Liver (tissue), 9 donors: Measurements from ENCODE around the gene SHFL. TPM values are rescaled to one million over a fixed set of nuclear protein-coding genes. Genes with fewer than 3 reads are reported as not detected.

Experiments used
- DNase-seq: peaks from one replicate; pipeline ENCODE4 v3.0.0-alpha.2; 2017; ENCODE audit warnings: low spot score
- H3K27ac ChIP-seq, 2 donors: one replicate each; pipeline ENCODE4 v1.7.0; 2013; ENCODE audit warnings: inconsistent platforms in 2 of 2, low read length in 2 of 2, control low read depth in 1 of 2, low read depth in 1 of 2, mild to moderate bottlenecking in 1 of 2
- H3K27me3 ChIP-seq, 4 donors: one replicate each; pipeline versions ENCODE4 v1.6.1 to v1.7.0; 2013; ENCODE audit warnings: low read length in 3 of 4, inconsistent platforms in 1 of 4, mild to moderate bottlenecking in 1 of 4, moderate library complexity in 1 of 4; ENCODE audit not compliant: control insufficient read depth in 4 of 4, insufficient read depth in 4 of 4
- H3K36me3 ChIP-seq, 4 donors: one replicate each; pipeline versions ENCODE4 v1.6.1 to v1.7.0; 2013; ENCODE audit warnings: low read length in 3 of 4, mild to moderate bottlenecking in 3 of 4, low read depth in 1 of 4, moderate library complexity in 1 of 4; ENCODE audit not compliant: control insufficient read depth in 4 of 4, insufficient read depth in 3 of 4
- H3K4me1 ChIP-seq, 4 donors: one replicate each; pipeline versions ENCODE4 v1.6.1 to v1.7.0; 2013; ENCODE audit warnings: low read length in 3 of 4, mild to moderate bottlenecking in 3 of 4, moderate library complexity in 1 of 4; ENCODE audit not compliant: control insufficient read depth in 4 of 4, insufficient read depth in 4 of 4
- H3K4me3 ChIP-seq, 3 donors: one replicate each; pipeline versions ENCODE4 v1.6.1 to v1.7.0; 2013; ENCODE audit warnings: low read length in 3 of 3, control low read depth in 1 of 3, low read depth in 1 of 3, mild to moderate bottlenecking in 1 of 3
- H3K9ac ChIP-seq, 2 donors: one replicate each; pipeline ENCODE4 v1.7.0; 2013; ENCODE audit warnings: low read length in 2 of 2, mild to moderate bottlenecking in 2 of 2, moderate library complexity in 2 of 2, control low read depth in 1 of 2, low read depth in 1 of 2
- H3K9me3 ChIP-seq, 4 donors: one replicate each; pipeline versions ENCODE4 v1.6.1 to v1.7.0; 2013; ENCODE audit warnings: low read length in 3 of 4; ENCODE audit not compliant: control insufficient read depth in 4 of 4
- EGR1 ChIP-seq, 2 donors: IDR thresholded peaks; 2 replicates each; pipeline ENCODE4 v1.6.1; 2016 to 2018; ENCODE audit warnings: antibody characterized with exemption in 2 of 2, low read depth in 2 of 2
- FOXA1 ChIP-seq: IDR thresholded peaks from 2 replicates; pipeline ENCODE4 v1.6.1; 2016; ENCODE audit warnings: antibody characterized with exemption
- GABPA ChIP-seq, 2 donors: IDR thresholded peaks in 1 of 2; conservative IDR thresholded peaks in 1 of 2; 2 replicates each; pipeline ENCODE4 v1.6.1; 2016; ENCODE audit warnings: antibody characterized with exemption in 2 of 2, mild to moderate bottlenecking in 1 of 2, moderate library complexity in 1 of 2
- HNF4A ChIP-seq, 2 donors: conservative IDR thresholded peaks; 2 replicates each; pipeline ENCODE4 v1.6.1; 2016; ENCODE audit warnings: antibody characterized with exemption in 2 of 2, mild to moderate bottlenecking in 2 of 2
- HNF4G ChIP-seq: IDR thresholded peaks from 2 replicates; pipeline ENCODE4 v1.6.1; 2016; ENCODE audit warnings: antibody characterized with exemption
- NR2F2 ChIP-seq: IDR thresholded peaks from 2 replicates; pipeline ENCODE4 v1.6.1; 2016; ENCODE audit warnings: antibody characterized with exemption
- RAD21 ChIP-seq, 2 donors: IDR thresholded peaks; 2 replicates each; pipeline ENCODE4 v1.6.1; 2016; ENCODE audit warnings: antibody characterized with exemption in 2 of 2, mild to moderate bottlenecking in 2 of 2
- RXRA ChIP-seq, 2 donors: IDR thresholded peaks; 2 replicates each; pipeline ENCODE4 v1.6.1; 2017 to 2018; ENCODE audit warnings: antibody characterized with exemption in 2 of 2, mild to moderate bottlenecking in 1 of 2
- SP1 ChIP-seq: IDR thresholded peaks from 2 replicates; pipeline ENCODE4 v1.6.1; 2018; ENCODE audit warnings: antibody characterized with exemption, mild to moderate bottlenecking
- TAF1 ChIP-seq: conservative IDR thresholded peaks from 2 replicates; pipeline ENCODE4 v1.6.1; 2016; ENCODE audit warnings: antibody characterized with exemption, mild to moderate bottlenecking
- YY1 ChIP-seq: IDR thresholded peaks from 2 replicates; pipeline ENCODE4 v1.6.1; 2016; ENCODE audit warnings: antibody characterized with exemption, mild to moderate bottlenecking
- WGBS: extraction: QIAGEN DNeasy Blood & Tissue Kit; methylation state at CpG from one replicate; pipeline ENCODE4 v1.1.7; 2013; 5-methylcytosine and 5-hydroxymethylcytosine counted together
- polyA plus RNA-seq, 2 donors: library from polyadenylated mRNA; stranded (reverse) in 1 of 2; unstranded in 1 of 2; fragments of 200-250 nt in 1 of 2; fragments of >200 nt in 1 of 2; fragmentation: Nextera tagmentation in 1 of 2; extraction: Ambion mirVana in 1 of 2; gene quantifications; one replicate each; pipeline versions ENCODE4 v1.2.1 to v1.2.3, GENCODE V29; 2013 to 2015
- total RNA-seq, 2 donors: library from RNA; depleted of rRNA; stranded (reverse); fragments of >200 nt; gene quantifications; one replicate each; pipeline ENCODE4 v1.2.3, GENCODE V29; 2014
- TF ChIP-seq, protein P1 (sequence below): IDR thresholded peaks from 2 replicates; pipeline ENCODE4 v1.6.1; 2016; ENCODE audit warnings: antibody characterized with exemption
- TF ChIP-seq, protein P2 (sequence below): IDR thresholded peaks from 2 replicates; pipeline ENCODE4 v1.6.1; 2016; ENCODE audit warnings: antibody characterized with exemption, mild to moderate bottlenecking
- TF ChIP-seq, protein P3 (sequence below): fragments of 150-350 bp; IDR thresholded peaks from 2 replicates; pipeline ENCODE4 v1.5.1; 2017; ENCODE audit warnings: improper control_type of control experiment, low read depth, low read length; ENCODE audit not compliant: missing input control
- TF ChIP-seq, protein P4 (sequence below): IDR thresholded peaks from 2 replicates; pipeline ENCODE4 v1.6.1; 2016; ENCODE audit warnings: antibody characterized with exemption
- TF ChIP-seq, protein P5 (sequence below): IDR thresholded peaks from 2 replicates; pipeline ENCODE4 v1.6.1; 2016; ENCODE audit warnings: antibody characterized with exemption
- donor health status: healthy.
- donor health status: healthy.
- donor health status: healthy.
- donor health status: healthy.
- donor health status: healthy.

SHFL gene
- total and polyA plus RNA-seq, 4 donors: 13.1 to 104 (median 84.7) TPM

DNA sequence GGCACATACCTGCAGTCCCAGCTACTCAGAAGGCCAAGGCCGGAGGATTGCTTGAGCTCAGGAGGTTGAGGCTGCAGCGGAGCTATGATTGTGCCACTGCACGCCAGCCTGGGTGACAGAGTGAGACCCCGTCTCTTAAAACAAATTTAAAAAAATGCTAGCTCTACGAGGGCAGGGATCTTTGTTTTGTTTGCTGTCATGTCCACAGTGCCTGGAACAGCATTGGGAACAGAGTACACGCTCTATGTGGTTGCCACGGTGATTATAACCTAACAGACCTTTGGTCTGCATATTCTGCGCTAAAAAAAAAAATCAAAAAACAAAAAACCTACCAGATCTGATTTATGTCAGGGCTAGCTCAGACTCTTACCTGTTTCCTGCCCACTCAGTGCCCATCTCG lies 2.2 kb upstream of the SHFL start:
- Histone ChIP-seq H3K27ac (no peak overlapping the region), H3K4me3 (no peak overlapping the region), H3K27me3 (no peaks in the 10 kb centered on the region), H3K4me1 (peaks cover 4 to 30% (median 17%) of the 10 kb centered on the region in 4 donors), H3K9ac (no peak overlapping the region), H3K9me3 (no peaks in the 10 kb centered on the region), H3K36me3 (peaks cover 0 to under 1% (median under 1%) of the 10 kb centered on the region in 4 donors)
- no peak for TF ChIP-seq NR2F2
- TF ChIP-seq HNF4G: no peak
- TF ChIP-seq, protein P1, sequence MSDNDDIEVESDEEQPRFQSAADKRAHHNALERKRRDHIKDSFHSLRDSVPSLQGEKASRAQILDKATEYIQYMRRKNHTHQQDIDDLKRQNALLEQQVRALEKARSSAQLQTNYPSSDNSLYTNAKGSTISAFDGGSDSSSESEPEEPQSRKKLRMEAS: no peak
- TF ChIP-seq RAD21 (IDR thresholded peaks at IDR 0.05): no peak
- TF ChIP-seq HNF4A (conservative IDR thresholded peaks at IDR 0.05): no peak
- TF ChIP-seq, protein P2, sequence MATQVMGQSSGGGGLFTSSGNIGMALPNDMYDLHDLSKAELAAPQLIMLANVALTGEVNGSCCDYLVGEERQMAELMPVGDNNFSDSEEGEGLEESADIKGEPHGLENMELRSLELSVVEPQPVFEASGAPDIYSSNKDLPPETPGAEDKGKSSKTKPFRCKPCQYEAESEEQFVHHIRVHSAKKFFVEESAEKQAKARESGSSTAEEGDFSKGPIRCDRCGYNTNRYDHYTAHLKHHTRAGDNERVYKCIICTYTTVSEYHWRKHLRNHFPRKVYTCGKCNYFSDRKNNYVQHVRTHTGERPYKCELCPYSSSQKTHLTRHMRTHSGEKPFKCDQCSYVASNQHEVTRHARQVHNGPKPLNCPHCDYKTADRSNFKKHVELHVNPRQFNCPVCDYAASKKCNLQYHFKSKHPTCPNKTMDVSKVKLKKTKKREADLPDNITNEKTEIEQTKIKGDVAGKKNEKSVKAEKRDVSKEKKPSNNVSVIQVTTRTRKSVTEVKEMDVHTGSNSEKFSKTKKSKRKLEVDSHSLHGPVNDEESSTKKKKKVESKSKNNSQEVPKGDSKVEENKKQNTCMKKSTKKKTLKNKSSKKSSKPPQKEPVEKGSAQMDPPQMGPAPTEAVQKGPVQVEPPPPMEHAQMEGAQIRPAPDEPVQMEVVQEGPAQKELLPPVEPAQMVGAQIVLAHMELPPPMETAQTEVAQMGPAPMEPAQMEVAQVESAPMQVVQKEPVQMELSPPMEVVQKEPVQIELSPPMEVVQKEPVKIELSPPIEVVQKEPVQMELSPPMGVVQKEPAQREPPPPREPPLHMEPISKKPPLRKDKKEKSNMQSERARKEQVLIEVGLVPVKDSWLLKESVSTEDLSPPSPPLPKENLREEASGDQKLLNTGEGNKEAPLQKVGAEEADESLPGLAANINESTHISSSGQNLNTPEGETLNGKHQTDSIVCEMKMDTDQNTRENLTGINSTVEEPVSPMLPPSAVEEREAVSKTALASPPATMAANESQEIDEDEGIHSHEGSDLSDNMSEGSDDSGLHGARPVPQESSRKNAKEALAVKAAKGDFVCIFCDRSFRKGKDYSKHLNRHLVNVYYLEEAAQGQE: no peak
- no peak for TF ChIP-seq FOXA1
- TF ChIP-seq GABPA (IDR thresholded peaks at IDR 0.05 in 1 of 2, conservative IDR thresholded peaks at IDR 0.05 in 1 of 2): no peak
- no peak for TF ChIP-seq YY1
- 67% methylated on average over 9 of the region's 9 CpGs for WGBS
- DNase-seq: no peak

DNA sequence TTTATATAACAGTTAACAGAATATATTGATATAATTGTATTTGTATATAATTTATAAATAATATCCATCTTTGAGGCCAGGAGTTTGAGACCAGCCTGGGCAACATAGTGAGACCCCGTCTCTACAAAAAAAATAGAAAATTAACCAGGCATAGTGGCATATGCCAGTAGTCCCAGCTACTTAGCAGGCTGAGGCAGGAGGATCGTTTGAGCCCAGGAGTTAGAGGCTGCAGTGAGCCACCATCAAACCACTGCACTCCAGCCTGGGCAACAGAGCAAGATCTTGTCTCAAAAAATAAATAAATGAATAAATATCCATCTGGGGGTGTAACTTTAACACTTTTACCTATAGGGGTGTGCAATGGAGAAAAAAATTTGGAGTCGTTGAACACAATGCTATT lies 1.3 kb upstream of the SHFL start:
- Histone ChIP-seq H3K36me3 (peaks cover 0 to 9% (median 8%) of the 10 kb centered on the region in 4 donors), H3K4me1 (peaks cover 0 to 32% (median 22%) of the 10 kb centered on the region in 4 donors), H3K27ac (peak overlapping the region in 1 of 2 donors; percentile 95), H3K27me3 (no peaks in the 10 kb centered on the region), H3K9ac (no peak overlapping the region), H3K4me3 (no peak overlapping the region), H3K9me3 (no peaks in the 10 kb centered on the region)
- DNase-seq: no peak
- 76% methylated on average over 3 of the region's 3 CpGs for WGBS
- TF ChIP-seq RAD21 (IDR thresholded peaks at IDR 0.05) (no peak), TAF1 (no peak)
- TF ChIP-seq, protein P3, sequence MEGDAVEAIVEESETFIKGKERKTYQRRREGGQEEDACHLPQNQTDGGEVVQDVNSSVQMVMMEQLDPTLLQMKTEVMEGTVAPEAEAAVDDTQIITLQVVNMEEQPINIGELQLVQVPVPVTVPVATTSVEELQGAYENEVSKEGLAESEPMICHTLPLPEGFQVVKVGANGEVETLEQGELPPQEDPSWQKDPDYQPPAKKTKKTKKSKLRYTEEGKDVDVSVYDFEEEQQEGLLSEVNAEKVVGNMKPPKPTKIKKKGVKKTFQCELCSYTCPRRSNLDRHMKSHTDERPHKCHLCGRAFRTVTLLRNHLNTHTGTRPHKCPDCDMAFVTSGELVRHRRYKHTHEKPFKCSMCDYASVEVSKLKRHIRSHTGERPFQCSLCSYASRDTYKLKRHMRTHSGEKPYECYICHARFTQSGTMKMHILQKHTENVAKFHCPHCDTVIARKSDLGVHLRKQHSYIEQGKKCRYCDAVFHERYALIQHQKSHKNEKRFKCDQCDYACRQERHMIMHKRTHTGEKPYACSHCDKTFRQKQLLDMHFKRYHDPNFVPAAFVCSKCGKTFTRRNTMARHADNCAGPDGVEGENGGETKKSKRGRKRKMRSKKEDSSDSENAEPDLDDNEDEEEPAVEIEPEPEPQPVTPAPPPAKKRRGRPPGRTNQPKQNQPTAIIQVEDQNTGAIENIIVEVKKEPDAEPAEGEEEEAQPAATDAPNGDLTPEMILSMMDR: no peak

DNA sequence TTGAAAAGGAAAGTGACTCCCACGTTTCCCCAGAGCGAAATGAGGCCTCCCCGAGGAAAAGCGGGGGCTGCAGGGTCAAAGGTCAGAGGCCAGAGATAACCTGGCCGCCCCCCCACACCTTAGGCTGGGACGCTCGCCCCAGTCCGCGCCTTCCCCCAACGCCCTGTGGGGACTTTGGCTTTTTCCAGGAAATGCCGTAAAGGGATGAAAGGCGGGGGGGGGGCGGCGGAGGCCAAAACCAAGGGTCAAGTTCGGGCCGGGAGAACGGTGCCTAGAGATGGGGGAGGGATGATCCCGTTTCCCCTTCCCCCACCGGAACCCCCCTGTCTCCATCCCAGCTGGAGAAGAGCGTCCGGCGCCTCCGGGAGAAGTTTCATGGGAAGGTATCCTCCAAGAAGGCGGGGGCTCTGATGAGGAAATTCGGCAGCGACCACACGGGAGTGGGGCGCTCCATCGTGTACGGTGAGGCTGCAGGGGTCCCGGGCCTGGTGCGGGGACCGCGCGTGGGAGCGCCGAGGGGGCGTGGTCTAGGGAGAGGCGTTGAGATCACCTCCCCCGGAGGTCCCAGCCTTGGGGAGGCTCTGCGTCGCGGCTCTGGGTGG lies 575 bp downstream of the SHFL start:
- H3K27me3 ChIP-seq: no peaks in the 10 kb centered on the region
- H3K9me3 ChIP-seq: no peaks in the 10 kb centered on the region
- WGBS: 4% methylated on average over 43 of the region's 43 CpGs
- peak overlapping the region; percentile 45 to 60 for H3K9ac ChIP-seq
- H3K36me3 ChIP-seq: peaks cover 4 to 14% (median 12%) of the 10 kb centered on the region in 4 donors
- peaks cover 10 to 44% (median 32%) of the 10 kb centered on the region in 4 donors for H3K4me1 ChIP-seq
- DNase-seq: peak; percentile 58
- H3K4me3 ChIP-seq: peak overlapping the region; percentile 72 to 87 (median 83)
- H3K27ac ChIP-seq: peak overlapping the region; percentile 95 to 97
- no peak for TF ChIP-seq GABPA (IDR thresholded peaks at IDR 0.05 in 1 of 2, conservative IDR thresholded peaks at IDR 0.05 in 1 of 2)
- TF ChIP-seq, protein P3: no peak
- peak; percentile 85 to 87 for TF ChIP-seq HNF4A (conservative IDR thresholded peaks at IDR 0.05)
- TF ChIP-seq SP1: peak; percentile 58
- peak; percentile 94 to 95 for TF ChIP-seq RXRA (IDR thresholded peaks at IDR 0.05)
- TF ChIP-seq, protein P4, sequence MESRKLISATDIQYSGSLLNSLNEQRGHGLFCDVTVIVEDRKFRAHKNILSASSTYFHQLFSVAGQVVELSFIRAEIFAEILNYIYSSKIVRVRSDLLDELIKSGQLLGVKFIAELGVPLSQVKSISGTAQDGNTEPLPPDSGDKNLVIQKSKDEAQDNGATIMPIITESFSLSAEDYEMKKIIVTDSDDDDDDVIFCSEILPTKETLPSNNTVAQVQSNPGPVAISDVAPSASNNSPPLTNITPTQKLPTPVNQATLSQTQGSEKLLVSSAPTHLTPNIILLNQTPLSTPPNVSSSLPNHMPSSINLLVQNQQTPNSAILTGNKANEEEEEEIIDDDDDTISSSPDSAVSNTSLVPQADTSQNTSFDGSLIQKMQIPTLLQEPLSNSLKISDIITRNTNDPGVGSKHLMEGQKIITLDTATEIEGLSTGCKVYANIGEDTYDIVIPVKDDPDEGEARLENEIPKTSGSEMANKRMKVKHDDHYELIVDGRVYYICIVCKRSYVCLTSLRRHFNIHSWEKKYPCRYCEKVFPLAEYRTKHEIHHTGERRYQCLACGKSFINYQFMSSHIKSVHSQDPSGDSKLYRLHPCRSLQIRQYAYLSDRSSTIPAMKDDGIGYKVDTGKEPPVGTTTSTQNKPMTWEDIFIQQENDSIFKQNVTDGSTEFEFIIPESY: no peak
- TF ChIP-seq, protein P5, sequence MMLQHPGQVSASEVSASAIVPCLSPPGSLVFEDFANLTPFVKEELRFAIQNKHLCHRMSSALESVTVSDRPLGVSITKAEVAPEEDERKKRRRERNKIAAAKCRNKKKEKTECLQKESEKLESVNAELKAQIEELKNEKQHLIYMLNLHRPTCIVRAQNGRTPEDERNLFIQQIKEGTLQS: no peak
- peak; percentile 62 for TF ChIP-seq HNF4G
- no peak for TF ChIP-seq FOXA1
- no peak for TF ChIP-seq TAF1
- TF ChIP-seq NR2F2: peak; percentile 97
- peak in 1 of 2 donors; percentile 32 for TF ChIP-seq RAD21 (IDR thresholded peaks at IDR 0.05)
- TF ChIP-seq YY1: peak; percentile 48
- peak in 1 of 2 donors; percentile 80 for TF ChIP-seq EGR1 (IDR thresholded peaks at IDR 0.05; ENCODE audit: low read depth in 2 of 2)
